Measurements from ENCODE around the gene GARNL3.

Gene GARNL3

GRCh38 chr9:127356906-127357305 lies 92.3 kb downstream of the GARNL3 start:
- DNase-seq: no peak

- DNase-seq: no peak
These were observed 93.5 kb downstream of the GARNL3 start for GRCh38 chr9:127358023-127358535.

DNA sequence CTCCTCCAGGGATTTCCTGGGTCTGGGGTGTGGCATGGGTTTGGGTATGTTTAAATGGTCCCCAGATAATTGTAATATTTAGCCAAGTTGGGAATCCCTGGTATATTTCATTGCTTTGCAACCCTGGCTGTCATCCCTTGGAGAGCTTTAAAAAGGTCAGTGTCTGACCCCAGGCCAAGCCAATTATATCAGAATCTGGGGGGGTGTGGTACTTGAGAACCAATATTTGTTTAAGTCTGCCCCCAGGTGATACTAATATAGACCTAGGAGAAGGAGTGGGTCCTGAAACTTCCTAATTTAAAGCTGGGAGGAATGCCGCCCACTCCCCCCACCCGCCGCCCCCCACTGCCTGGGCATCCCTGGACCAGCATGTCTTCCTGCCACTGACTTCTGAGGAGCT lies 94.2 kb downstream of the GARNL3 start:
- no peak for DNase-seq

GRCh38 chr9:127360250-127360649 lies 95.7 kb downstream of the GARNL3 start:
- DNase-seq: no peak

DNA sequence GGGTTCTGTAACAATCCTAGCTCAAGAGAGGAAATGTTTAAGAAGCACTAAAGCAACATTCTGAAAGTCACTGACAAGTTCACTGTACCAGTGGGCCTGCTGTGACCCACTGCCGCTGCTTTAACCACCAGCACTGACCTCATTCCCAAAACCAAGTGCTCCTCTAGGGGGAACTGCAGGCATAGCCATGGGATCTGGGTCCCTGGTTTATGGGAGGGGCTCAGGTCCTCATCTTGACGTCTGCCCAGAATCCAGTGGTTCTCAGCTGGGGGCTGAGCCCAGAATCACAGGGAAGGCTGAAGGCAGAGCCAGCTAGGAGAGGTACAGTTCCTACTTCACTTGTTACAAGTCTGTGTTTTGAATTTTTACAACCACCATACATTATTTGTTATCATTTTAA lies 96.3 kb downstream of the GARNL3 start:
- DNase-seq: no peak

GRCh38 chr9:127361561-127361960 lies 97.0 kb downstream of the GARNL3 start:
- DNase-seq: no peak

- DNase-seq: no peak
These were observed 98.3 kb downstream of the GARNL3 start for GRCh38 chr9:127362829-127363228.

DNA sequence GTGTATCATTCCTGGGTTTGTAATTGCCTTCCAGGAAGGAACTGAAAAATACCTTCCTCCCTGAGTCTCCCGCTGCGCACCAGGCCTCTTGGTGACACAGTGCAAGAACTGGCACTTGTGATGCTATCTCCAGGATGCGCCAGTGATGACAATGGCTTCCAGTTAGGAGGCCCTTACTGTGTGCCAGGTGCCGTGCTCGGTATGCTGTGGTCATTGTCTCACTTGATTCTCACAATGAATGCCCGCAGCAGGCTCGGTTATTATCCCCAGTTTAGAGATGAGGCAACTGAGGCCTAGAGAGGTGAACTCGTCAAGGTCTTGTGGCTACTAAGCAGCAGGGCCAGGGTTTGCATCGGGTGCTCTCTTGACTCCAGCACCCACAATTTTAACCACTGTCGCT lies 100.9 kb downstream of the GARNL3 start:
- no peak for DNase-seq

- no peak for DNase-seq
These were observed 102.0 kb downstream of the GARNL3 start for GRCh38 chr9:127366594-127366993.

- DNase-seq: no peak
These were observed 104.4 kb downstream of the GARNL3 start for GRCh38 chr9:127368852-127369402.

DNA sequence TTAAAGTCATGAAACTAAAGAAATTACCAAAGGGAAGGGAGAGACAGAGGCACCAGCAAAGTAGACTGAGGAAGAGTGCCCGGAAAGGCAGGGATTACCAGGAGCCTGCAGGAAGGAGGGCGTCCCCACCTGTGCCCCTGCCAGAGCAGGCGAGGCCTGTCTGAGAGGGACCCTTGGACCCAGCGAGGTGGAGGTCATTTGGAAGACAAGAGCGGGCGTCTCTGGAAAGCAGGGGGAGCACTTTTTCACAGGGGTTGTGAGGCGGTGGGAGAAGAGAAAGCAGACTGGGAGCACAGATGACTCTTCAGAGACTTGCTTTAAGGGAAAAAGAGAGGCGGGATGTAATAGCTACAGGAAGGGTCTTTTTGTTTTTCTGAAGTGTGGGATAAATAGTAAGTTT lies 104.9 kb downstream of the GARNL3 start:
- no peak for DNase-seq

- no peak for DNase-seq
These were observed 105.6 kb downstream of the GARNL3 start for GRCh38 chr9:127370147-127370579.

DNA sequence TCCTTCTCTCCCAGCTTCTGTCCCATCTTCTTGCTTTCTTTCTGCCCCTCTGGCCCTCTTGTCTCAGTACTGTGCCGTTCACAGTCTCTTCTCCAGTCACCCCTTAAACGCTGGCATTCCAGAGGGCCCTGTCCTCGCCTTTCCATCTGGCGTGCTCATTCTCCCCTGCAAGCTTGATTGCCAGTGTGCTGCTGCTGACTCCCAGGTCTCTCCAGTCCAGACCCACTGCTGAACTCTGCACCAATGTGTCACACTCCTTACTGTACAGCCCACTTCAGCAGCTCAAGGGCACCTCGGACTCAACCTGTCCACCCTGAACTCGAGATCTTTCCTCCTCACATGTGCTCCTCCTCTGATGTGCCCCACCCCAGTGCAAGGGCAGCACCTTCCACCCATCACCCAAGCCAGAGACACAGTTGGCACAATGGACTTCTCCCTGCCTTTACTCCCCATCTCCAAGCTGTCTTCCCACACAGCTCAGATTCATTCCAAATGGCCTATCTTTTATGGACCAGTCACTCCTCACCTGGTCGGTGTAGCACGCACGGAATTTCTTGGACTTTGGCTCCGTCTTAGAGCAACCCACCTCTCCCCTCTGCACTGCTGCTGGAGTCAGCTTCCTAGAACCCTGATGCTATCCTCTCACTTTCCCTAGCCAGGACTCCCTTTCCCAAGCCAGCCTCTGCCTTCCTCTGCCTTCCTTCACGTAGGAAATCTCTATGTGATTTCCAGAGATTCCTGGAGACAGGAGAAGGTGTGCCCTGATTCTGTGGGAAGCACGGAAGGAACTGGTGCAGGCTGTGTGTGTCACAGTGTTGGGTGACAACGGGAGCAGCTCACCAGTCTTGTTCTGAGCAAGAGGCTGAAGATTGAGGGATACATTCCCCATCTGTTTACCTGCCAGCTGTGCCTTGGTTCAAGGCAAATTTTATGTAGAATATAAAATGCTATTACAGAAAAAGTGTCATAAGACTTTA lies 106.4 kb downstream of the GARNL3 start:
- DNase-seq: no peak

- DNase-seq: no peak
These were observed 115.9 kb downstream of the GARNL3 start for GRCh38 chr9:127380479-127380878.

DNA sequence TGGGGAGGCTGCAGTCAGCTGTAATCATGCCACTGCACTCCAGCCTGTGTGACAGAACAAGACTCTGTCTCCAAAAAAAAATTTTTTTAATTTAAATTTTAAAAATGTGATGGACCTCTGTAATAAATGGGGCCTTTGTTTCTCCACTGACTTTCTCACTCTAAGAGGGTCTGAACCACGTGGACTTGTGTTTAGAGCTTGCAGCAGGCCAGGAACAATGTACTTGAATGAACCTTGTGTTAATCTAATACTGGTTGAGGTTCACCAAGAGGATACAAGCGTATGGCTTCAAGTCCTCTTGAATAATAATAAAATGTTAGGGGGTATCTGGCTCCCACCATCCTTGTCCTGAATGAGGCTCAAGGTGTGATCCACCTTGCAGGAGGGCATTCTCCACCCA lies 118.0 kb downstream of the GARNL3 start:
- DNase-seq: no peak

DNA sequence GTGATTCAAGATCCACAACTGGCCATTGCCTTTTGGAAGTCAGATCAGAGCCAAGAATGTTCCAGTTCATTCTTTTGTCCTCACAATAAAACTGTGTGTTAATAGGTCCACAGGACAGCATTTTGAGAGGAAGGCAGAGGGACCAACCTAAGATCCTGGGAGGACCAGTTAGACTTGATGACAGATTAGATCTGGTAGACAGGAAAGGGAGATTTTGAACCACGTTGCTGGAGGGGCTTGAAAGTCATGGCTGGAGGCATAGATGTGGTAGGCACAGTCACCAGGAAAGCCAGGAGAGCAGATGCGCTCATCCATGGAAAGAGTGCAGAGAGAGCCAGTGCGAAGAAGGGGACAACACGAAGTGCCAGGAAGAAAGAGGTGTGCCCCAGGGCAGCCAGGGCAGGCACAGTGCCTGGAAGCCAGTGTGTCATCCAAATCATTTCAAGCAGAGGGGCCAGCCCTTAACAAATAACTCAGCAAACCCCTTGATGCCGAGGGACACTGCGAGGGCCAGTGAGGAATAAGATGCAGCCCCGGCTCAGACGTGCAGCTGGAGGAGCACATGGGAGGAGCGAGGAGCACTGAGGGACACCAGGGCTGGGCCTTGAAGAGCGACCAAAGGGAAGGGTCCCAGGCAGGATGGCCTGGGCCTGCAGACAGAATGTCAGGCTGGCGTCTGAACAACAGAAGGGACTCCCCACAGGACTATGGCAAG lies 119.6 kb downstream of the GARNL3 start:
- DNase-seq: no peak

DNA sequence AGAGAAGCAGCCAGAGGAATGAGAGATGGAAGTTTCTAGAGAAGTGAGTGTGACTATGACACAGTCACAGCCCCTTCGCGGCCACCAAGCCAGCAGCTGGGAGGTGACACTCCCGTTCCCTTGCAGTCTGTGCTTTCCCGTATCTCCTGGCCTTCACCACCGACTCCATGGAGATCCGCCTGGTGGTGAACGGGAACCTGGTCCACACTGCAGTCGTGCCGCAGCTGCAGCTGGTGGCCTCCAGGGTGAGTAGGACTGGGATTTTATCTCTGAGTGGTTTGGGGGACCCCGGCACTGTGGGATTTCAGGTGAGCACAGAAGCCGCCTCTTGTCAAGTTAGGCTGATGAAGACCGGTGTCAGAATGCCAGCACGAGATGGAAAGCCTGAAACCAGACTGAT lies 120.3 kb downstream of the GARNL3 start:
- no peak for DNase-seq

GRCh38 chr9:127386249-127386648 lies 121.7 kb downstream of the GARNL3 start:
- no peak for DNase-seq

GRCh38 chr9:127386981-127387380 lies 122.4 kb downstream of the GARNL3 start:
- DNase-seq: no peak

DNA sequence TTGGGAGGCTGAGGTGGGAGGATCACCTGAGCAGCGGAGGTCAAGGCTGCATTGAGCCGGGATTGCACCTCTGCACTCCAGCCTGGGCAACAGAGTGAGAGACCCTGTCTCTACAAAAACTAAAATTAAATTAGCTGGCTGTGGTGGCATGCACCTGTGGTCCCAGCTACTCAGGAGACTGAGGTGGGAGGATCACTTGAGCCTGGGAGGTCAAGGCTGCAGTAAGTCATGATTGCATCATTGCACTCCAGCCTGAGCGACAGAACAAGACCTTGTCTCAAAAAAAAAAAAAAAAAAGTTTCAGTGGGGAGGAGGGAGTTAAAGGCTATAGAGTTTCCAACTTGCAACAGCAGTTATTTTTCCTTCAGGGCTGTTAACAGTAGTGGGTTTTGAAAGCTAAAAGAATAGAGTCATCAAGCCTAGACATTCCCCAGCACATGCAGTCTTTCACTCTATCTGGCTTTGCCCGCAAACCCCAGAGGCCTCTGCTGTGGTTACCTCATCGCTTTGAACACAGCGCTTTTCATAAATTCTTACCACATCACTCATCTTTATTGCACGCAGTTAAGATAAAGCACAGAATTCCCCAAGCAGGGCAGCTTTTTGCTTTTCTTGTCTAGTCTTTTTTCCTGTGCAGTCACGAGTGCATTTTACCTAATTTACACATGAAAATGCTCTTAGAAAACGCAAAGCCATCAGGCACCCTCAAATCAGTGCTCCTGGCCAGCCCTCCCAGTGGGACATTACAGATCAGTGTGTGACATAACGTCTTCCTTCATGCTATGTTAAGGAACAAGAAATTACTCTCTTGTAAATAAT lies 123.7 kb downstream of the GARNL3 start:
- DNase-seq: peak; percentile 78

GRCh38 chr9:127388856-127389238 lies 124.3 kb downstream of the GARNL3 start:
- DNase-seq: no peak

GRCh38 chr9:127389381-127390247 lies 125.0 kb downstream of the GARNL3 start:
- no peak for DNase-seq
